NK-92 (cell line): ENCODE data around the gene ZC3HAV1L.
"Not testable (repeated sequence)": the region's sequence is repeated elsewhere in the genome, so short reads cannot be mapped to it uniquely, and the experiment has no call there.

Experiments
- DNase-seq: peaks from one replicate; lab custom pipeline; 2025; ENCODE audit not compliant: unreplicated experiment; lab: John Stamatoyannopoulos, UW

The ZC3HAV1L gene

GRCh38 chr7:139022286-139022685 is 13.6 kb downstream of the ZC3HAV1L start:
- DNase-seq: no peak

GRCh38 chr7:139018910-139019309 is 16.9 kb downstream of the ZC3HAV1L start:
- DNase-seq: no peak

GRCh38 chr7:139016931-139017511 is 18.8 kb downstream of the ZC3HAV1L start:
- DNase-seq: no peak

- no peak for DNase-seq
These were observed 24.5 kb downstream of the ZC3HAV1L start for GRCh38 chr7:139011373-139011772.

- DNase-seq: no peak
These were observed 31.3 kb downstream of the ZC3HAV1L start for GRCh38 chr7:139004321-139005090.

- no peak for DNase-seq
These were observed 36.4 kb downstream of the ZC3HAV1L start for GRCh38 chr7:138999414-138999813.

- no peak for DNase-seq
These were observed 43.8 kb downstream of the ZC3HAV1L start for GRCh38 chr7:138992052-138992531.

- DNase-seq: no peak
These were observed 48.2 kb downstream of the ZC3HAV1L start for GRCh38 chr7:138987686-138988085.

- DNase-seq: no peak
These were observed 53.6 kb downstream of the ZC3HAV1L start for GRCh38 chr7:138982204-138982623.

- DNase-seq: no peak
These were observed 54.3 kb downstream of the ZC3HAV1L start, which contains the start of gene KIAA1549 for GRCh38 chr7:138981332-138982203. TSS of gene KIAA1549 (minus strand) at chr7:138981389. CDS start at chr7:138981269, 120 bp downstream.

GRCh38 chr7:138980563-138981291 is 55.1 kb downstream of the ZC3HAV1L start:
- no peak for DNase-seq

- DNase-seq: no peak
These were observed 55.8 kb downstream of the ZC3HAV1L start for GRCh38 chr7:138979988-138980562.

- no peak for DNase-seq
These were observed 56.4 kb downstream of the ZC3HAV1L start for GRCh38 chr7:138979226-138979979.

GRCh38 chr7:138978541-138979184 is 57.2 kb downstream of the ZC3HAV1L start:
- no peak for DNase-seq

- not testable (repeated sequence) for DNase-seq
These were observed 59.7 kb downstream of the ZC3HAV1L start for GRCh38 chr7:138976161-138976560.
